Cardiac muscle cell (in vitro differentiated cells and primary cell): ENCODE measurements around the gene ROBO2. TPM values are rescaled to one million over a fixed set of nuclear protein-coding genes. Genes with fewer than 3 reads are reported as not detected.
A peak's percentile ranks its signal among the peaks of the same experiment; 100 is the strongest.

Source experiments
- DNase-seq, 2 donors: peaks; one replicate each; pipeline versions ENCODE4 v3.0.0 to v3.0.0-alpha.2; 2010 to 2017; ENCODE audit warnings: low read depth in 1 of 2, low spot score in 1 of 2
- H3K27ac ChIP-seq: fragments of 200-600 bp; sonication (generic); 2 replicates; pipeline ENCODE4 v1.5.1; 2016
- H3K27me3 ChIP-seq: fragments of 200-600 bp; sonication (generic); 2 replicates; pipeline ENCODE4 v1.6.0; 2016; ENCODE audit warnings: control low read depth
- H3K36me3 ChIP-seq: fragments of 200-600 bp; sonication (generic); 2 replicates; pipeline ENCODE4 v1.5.1; 2016; ENCODE audit warnings: control low read depth
- H3K4me1 ChIP-seq: fragments of 200-600 bp; sonication (generic); 2 replicates; pipeline ENCODE4 v1.8.1; 2017; ENCODE audit warnings: low read depth, mild to moderate bottlenecking, mixed run types
- H3K4me3 ChIP-seq: fragments of 200-600 bp; sonication (generic); 2 replicates; pipeline ENCODE4 v1.5.1; 2016; ENCODE audit warnings: mild to moderate bottlenecking
- H3K9me3 ChIP-seq: fragments of 200-600 bp; sonication (generic); 2 replicates; pipeline ENCODE4 v1.5.1; 2017; ENCODE audit warnings: low read depth, mild to moderate bottlenecking, control low read depth
- CTCF ChIP-seq: IDR thresholded peaks from 2 replicates; pipeline ENCODE4 v1.5.1; 2012; ENCODE audit warnings: low read depth, mild to moderate bottlenecking, low read length
- polyA plus RNA-seq: library from polyadenylated mRNA; unstranded; fragments of >200 nt; fragmentation: Nextera tagmentation; extraction: Ambion mirVana; gene quantifications from 2 replicates; pipeline ENCODE4 v1.2.1, GENCODE V29; 2016
- total RNA-seq: library from RNA; depleted of rRNA; stranded (reverse); fragments of >200 nt; gene quantifications from 2 replicates; pipeline ENCODE4 v1.2.3, GENCODE V29; 2016

Gene ROBO2
- total and polyA plus RNA-seq, 2 experiments from 2014 or later = 13.5 to 39.4 TPM

DNA sequence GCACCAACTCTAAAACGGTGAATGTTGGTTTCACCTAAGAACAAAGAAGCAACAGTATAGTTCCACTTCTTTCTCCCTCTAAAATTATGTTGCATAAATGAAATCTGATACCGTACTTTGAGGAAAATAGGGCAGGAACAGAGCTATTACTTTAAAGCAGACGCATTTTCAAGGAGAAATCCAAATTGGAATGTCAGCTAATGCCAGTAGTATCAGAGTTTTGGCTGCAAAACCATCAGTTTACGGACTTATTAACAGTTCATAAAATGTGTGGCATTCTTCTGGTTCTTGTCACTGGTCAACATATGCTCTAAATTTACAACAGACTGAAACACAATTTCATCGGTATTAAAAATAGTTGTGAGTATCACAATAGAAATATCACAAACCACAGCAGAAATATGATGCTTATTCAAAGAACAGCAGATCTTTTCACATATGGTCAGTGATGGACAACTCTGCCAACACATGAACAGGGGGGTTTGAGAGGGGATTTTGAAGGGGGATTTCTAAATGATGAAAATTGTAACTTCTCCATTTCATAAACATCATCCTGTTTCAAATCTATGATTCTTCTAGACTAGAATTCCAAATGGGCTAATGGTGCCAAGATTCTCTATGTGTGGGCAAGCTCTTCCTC, 38.7 kb upstream of the ROBO2 start:
- Histone ChIP-seq H3K36me3 (no peaks in the 10 kb centered on the region), H3K9me3 (no peaks in the 10 kb centered on the region), H3K4me1 (no peaks in the 10 kb centered on the region), H3K27ac (no peak overlapping the region), H3K27me3 (no peaks in the 10 kb centered on the region), H3K4me3 (no peak overlapping the region)
- DNase-seq = no peak
- TF ChIP-seq CTCF = no peak

DNA sequence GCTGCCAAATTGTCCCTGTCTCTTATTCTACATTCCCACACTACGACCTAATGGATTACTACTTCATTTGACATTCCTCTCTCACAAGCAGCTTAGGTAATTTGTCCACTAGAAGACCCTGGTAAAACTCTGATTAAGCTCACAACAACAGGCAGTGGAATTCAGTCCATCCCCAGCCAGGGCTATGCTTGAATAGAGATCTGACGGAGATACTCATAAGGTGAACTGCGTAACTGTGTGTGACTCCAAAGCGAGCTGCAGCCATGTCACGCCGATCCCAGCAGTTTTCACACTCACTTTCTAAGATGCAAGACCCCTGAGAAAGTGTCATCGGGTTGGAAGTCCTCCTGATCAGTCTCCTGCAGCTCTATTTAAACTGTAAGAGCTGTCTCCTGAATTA, 25.7 kb upstream of the ROBO2 start:
- Histone ChIP-seq H3K9me3 (no peaks in the 10 kb centered on the region), H3K4me3 (no peak overlapping the region), H3K4me1 (no peaks in the 10 kb centered on the region), H3K36me3 (no peaks in the 10 kb centered on the region), H3K27ac (no peak overlapping the region), H3K27me3 (no peaks in the 10 kb centered on the region)
- peak in 1 of 2 donors; percentile 35 for DNase-seq
- no peak for TF ChIP-seq CTCF

GRCh38 chr3:77025471-77025870, 14.4 kb upstream of the ROBO2 start:
- Histone ChIP-seq H3K4me3 (no peak overlapping the region), H3K4me1 (no peaks in the 10 kb centered on the region), H3K27ac (no peak overlapping the region), H3K36me3 (no peaks in the 10 kb centered on the region), H3K27me3 (no peaks in the 10 kb centered on the region), H3K9me3 (no peaks in the 10 kb centered on the region)
- no peak for TF ChIP-seq CTCF
- DNase-seq = no peak

GRCh38 chr3:77026904-77027634, 12.8 kb upstream of the ROBO2 start:
- H3K9me3 ChIP-seq = no peaks in the 10 kb centered on the region
- no peak for TF ChIP-seq CTCF
- DNase-seq = no peak
- no peaks in the 10 kb centered on the region for H3K36me3 ChIP-seq
- no peak overlapping the region for H3K27ac ChIP-seq
- H3K4me1 ChIP-seq = no peaks in the 10 kb centered on the region
- no peak overlapping the region for H3K4me3 ChIP-seq
- H3K27me3 ChIP-seq = no peaks in the 10 kb centered on the region

DNA sequence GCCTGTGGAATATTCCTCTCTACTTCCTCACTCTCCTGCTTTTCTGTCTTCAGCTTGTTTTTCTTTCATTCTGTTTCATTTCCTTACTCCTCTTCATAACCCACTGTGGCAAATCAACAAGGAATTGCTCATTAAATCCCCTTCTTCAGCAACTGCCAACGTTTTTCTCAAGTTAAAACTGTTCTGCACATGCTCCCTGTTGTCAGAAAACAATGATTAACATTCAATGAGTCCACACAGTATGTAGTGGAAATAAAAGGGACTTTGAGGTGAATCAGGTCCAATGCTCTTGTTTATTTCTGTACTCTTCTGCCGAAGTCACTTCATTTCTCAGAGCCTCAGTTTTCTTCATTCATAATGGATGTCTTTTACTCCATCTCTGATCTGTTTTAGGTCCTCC, 11.9 kb upstream of the ROBO2 start:
- no peak for DNase-seq
- Histone ChIP-seq H3K36me3 (no peaks in the 10 kb centered on the region), H3K27ac (no peak overlapping the region), H3K9me3 (no peaks in the 10 kb centered on the region), H3K4me1 (no peaks in the 10 kb centered on the region), H3K4me3 (no peak overlapping the region), H3K27me3 (no peaks in the 10 kb centered on the region)
- TF ChIP-seq CTCF = no peak
